ENCODE data around the gene DUXA.
"Not testable (repeated sequence)": the region's sequence is repeated elsewhere in the genome, so short reads cannot be mapped to it uniquely, and the experiment has no call there.

DUXA gene

DNA sequence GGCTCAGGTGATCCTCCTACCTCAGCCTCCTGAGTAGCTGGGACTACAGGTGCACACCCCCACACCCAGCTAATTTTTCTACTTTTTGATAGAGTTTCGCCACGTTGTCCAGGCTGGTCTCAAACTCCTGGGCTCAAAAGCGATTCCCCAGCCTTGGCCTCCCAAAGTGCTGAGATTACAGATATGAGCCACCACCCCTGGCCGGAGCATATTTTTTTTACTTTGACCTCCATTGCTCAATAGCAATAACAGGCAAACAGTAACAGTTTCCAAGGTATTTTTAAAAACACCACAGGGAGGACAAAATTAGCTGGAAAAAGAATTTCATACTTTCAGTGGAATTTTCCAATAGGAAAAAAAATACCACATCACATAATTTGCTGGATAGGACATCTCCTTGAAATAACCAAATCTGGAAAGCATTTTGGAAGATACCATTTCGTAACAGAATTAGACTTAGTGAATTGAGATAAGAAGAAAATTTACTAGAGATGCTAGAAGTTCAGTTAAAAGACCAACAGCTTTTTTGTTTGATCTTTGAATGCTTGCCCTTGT is 5.2 kb downstream of the DUXA start:
- Histone ChIP-seq H3K4me1 (ENCODE audit: control insufficient read depth, insufficient read depth, low read length, poor library complexity, severe bottlenecking) (no peaks in the 10 kb centered on the region), H3K4me3 (ENCODE audit: extremely low read depth, insufficient read depth, low read length, poor library complexity, severe bottlenecking) (no peak overlapping the region), H3K9me3 (ENCODE audit: control insufficient read depth, low read length) (peaks cover 48% of the 10 kb centered on the region), H3K27ac (ENCODE audit: low read depth, low read length, severe bottlenecking) (no peak overlapping the region), H3K36me3 (ENCODE audit: control insufficient read depth, insufficient read depth, low read length) (no peaks in the 10 kb centered on the region)
- WGBS, 2 experiments (ENCODE audit: insufficient coverage in 2 of 2): 56 to 67% methylated on average over 3 to 5 of the region's 5 CpGs

DNA sequence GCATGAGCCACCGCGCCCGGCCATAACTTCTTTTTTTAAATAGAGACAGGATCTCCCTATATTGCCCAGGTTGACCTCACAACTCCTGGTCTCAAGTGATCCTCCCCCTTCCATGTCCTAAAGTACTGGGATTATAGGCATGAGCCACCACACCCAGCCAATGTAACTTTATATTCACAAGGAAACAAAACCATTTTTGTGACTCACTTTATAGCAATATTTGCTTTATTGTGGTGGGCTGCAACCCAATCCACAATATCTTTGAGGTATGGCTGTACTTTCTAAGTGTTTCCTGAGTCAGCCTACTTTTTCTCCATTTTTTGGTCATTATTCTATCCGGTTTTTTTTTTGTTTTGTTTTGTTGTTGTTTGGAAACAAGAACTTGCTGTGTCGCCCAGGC is 14.4 kb downstream of the DUXA start:
- H3K27ac ChIP-seq (ENCODE audit: low read depth, low read length, severe bottlenecking): no peak overlapping the region
- H3K36me3 ChIP-seq (ENCODE audit: control insufficient read depth, insufficient read depth, low read length): no peaks in the 10 kb centered on the region
- 87 to 92% methylated on average over 3 of the region's 5 CpGs for WGBS, 2 experiments (ENCODE audit: insufficient coverage in 2 of 2)

DNA sequence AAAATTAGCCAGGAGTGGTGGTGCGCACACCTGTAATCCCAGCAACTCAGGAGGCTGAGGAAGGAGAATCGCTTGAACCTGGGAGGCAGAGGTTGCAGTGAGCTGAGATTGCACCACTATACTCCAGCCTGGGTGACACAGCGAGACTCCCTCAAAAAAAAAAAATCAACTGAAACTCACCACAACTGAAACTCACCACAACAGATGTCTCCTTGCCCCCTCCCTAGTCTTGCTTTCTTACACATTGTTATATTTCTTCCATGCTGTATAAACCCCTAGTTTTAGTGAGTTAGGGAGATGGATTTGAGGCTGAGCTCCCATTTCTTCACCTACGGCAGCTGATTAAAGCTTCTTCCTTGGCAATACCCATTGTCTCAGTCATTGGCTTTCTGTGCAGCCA is 25.6 kb downstream of the DUXA start:
- H3K27ac ChIP-seq (ENCODE audit: low read depth, low read length, severe bottlenecking): no peak overlapping the region
- peaks cover 50% of the 10 kb centered on the region for H3K9me3 ChIP-seq (ENCODE audit: control insufficient read depth, low read length)
- no peaks in the 10 kb centered on the region for H3K36me3 ChIP-seq (ENCODE audit: control insufficient read depth, insufficient read depth, low read length)
- WGBS, 2 experiments (ENCODE audit: insufficient coverage in 2 of 2): 70 to 96% methylated on average over 3 of the region's 4 CpGs
- H3K4me3 ChIP-seq (ENCODE audit: extremely low read depth, insufficient read depth, low read length, poor library complexity, severe bottlenecking): no peak overlapping the region
- H3K4me1 ChIP-seq (ENCODE audit: control insufficient read depth, insufficient read depth, low read length, poor library complexity, severe bottlenecking): no peaks in the 10 kb centered on the region

More for the DNA sequence above, 14.4 kb downstream of the DUXA start:
- H3K9me3 ChIP-seq (ENCODE audit: control insufficient read depth, low read length): peaks cover 40% of the 10 kb centered on the region
- no peak overlapping the region for H3K4me3 ChIP-seq (ENCODE audit: extremely low read depth, insufficient read depth, low read length, poor library complexity, severe bottlenecking)
- H3K4me1 ChIP-seq (ENCODE audit: control insufficient read depth, insufficient read depth, low read length, poor library complexity, severe bottlenecking): no peaks in the 10 kb centered on the region

DNA sequence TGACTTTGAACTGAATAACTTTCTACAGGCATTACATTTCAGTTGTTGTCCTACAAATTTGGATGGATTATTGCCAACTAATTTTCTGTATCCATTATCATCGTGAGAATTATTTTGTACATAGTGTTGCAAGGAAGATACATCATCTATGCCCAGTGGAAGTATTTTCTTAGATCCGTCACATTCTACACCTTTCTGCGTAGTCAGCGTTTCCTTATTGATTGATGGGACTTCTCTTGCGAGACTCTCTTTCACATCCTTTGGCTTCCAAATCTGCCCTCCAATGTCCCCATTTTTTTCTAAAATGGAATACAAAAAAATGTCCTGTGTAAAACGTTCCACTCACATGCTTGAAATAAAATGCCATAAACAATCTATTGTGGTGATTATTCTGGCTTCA is 31.5 kb downstream of the DUXA start:
- no peaks in the 10 kb centered on the region for H3K4me1 ChIP-seq (ENCODE audit: control insufficient read depth, insufficient read depth, low read length, poor library complexity, severe bottlenecking)
- H3K27ac ChIP-seq (ENCODE audit: low read depth, low read length, severe bottlenecking): no peak overlapping the region
- WGBS, 2 experiments (ENCODE audit: insufficient coverage in 2 of 2): 100% methylated on average over 2 to 4 of the region's 6 CpGs
- no peaks in the 10 kb centered on the region for H3K36me3 ChIP-seq (ENCODE audit: control insufficient read depth, insufficient read depth, low read length)
- H3K4me3 ChIP-seq (ENCODE audit: extremely low read depth, insufficient read depth, low read length, poor library complexity, severe bottlenecking): no peak overlapping the region
- peaks cover 39% of the 10 kb centered on the region for H3K9me3 ChIP-seq (ENCODE audit: control insufficient read depth, low read length)

DNA sequence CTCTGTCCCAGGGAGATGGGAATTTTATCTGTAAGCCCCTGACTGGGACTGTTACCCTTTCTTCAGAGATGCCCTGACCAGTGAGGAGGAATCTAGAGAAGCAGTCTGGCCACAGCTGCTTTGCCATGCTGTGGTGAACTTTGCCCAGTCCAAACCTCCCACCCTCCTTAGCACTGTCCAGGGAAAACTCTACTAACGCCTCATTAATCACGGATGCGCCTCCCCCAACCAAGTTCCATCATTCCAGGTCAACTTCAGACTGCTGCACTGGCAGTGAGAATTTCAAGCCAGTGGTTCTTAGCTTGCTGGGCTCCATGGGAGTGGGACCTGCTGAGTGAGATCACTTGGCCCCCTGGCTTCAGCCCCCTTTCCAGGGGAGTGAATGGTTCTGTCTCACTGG is 39.9 kb downstream of the DUXA start:
- H3K9me3 ChIP-seq (ENCODE audit: control insufficient read depth, low read length): peaks cover 39% of the 10 kb centered on the region
- 46 to 67% methylated on average over 3 of the region's 3 CpGs for WGBS, 2 experiments (ENCODE audit: insufficient coverage in 2 of 2)
- H3K27ac ChIP-seq (ENCODE audit: low read depth, low read length, severe bottlenecking); H3K36me3 ChIP-seq (ENCODE audit: control insufficient read depth, insufficient read depth, low read length); H3K4me1 ChIP-seq (ENCODE audit: control insufficient read depth, insufficient read depth, low read length, poor library complexity, severe bottlenecking); H3K4me3 ChIP-seq (ENCODE audit: extremely low read depth, insufficient read depth, low read length, poor library complexity, severe bottlenecking): not testable (repeated sequence)

DNA sequence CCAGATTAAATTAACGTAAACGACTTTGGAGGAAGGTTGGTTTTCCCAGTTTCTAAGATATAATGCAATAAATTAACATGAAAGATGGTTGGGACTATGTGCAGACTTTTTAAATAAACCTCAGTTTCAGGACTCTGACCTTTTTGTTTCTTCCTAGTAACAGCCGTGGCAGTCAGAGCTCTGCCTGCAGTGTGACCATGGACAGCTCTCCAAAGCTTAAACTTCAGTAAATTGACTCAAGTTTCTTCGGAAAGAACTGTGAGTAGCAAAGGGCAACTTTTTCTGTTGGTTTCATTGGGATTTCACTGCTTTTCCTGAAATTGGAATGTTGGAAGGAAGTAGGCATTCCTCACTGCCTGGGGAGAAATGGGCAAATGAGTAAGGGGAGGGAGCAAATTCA is 43.4 kb downstream of the DUXA start:
- Histone ChIP-seq H3K36me3 (ENCODE audit: control insufficient read depth, insufficient read depth, low read length) (no peaks in the 10 kb centered on the region), H3K9me3 (ENCODE audit: control insufficient read depth, low read length) (peaks cover 25% of the 10 kb centered on the region), H3K4me3 (ENCODE audit: extremely low read depth, insufficient read depth, low read length, poor library complexity, severe bottlenecking) (no peak overlapping the region), H3K27ac (ENCODE audit: low read depth, low read length, severe bottlenecking) (no peak overlapping the region), H3K4me1 (ENCODE audit: control insufficient read depth, insufficient read depth, low read length, poor library complexity, severe bottlenecking) (no peaks in the 10 kb centered on the region)
- 48 to 78% methylated on average over 1 to 2 of the region's 4 CpGs for WGBS, 2 experiments (ENCODE audit: insufficient coverage in 2 of 2)

DNA sequence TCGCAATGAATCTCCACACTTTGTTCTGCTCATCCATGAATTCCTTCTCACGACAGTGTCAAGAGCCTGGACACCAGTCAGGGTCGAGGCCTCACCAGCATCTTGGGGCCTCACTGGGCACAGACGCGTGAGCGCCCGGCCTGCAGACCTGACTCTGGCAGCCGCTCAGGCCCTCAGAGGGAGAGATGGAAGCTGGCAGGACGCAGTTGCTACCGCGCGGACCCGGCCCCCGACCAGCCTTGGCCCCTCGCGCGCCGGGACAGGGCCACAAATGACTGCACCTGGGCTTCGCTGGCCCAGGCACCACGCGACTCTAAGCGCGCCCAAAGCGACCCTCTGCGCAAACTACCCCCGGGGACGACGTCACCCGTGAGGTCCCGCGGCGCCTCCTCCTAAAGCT is 48.4 kb downstream of the DUXA start:
- Histone ChIP-seq H3K4me1 (ENCODE audit: control insufficient read depth, insufficient read depth, low read length, poor library complexity, severe bottlenecking) (no peaks in the 10 kb centered on the region), H3K36me3 (ENCODE audit: control insufficient read depth, insufficient read depth, low read length) (no peaks in the 10 kb centered on the region), H3K4me3 (ENCODE audit: extremely low read depth, insufficient read depth, low read length, poor library complexity, severe bottlenecking) (no peak overlapping the region), H3K9me3 (ENCODE audit: control insufficient read depth, low read length) (peaks cover 54% of the 10 kb centered on the region), H3K27ac (ENCODE audit: low read depth, low read length, severe bottlenecking) (no peak overlapping the region)
- 91% methylated on average over 31 to 32 of the region's 32 CpGs for WGBS, 2 experiments (ENCODE audit: insufficient coverage in 2 of 2)

DNA sequence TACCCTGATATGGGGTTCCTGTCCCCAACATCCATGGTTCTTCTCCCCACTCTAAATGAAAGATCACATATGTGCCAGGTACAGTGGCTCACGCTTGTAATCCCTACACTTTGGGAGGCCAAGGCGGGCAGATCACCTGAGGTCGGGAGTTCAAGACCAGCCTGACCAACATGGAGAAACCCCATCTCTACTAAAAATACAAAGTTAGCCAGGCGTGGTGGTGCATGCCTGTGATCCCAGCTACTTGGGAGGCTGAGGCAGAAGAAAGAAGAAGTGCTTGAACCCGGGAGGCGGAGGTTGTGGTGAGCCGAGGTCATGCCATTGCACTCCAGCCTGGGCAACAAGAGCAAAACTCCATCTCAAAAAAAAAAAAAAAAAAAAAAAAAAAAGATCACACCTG is 53.8 kb downstream of the DUXA start:
- not testable (repeated sequence) for H3K27ac ChIP-seq (ENCODE audit: low read depth, low read length, severe bottlenecking); H3K4me1 ChIP-seq (ENCODE audit: control insufficient read depth, insufficient read depth, low read length, poor library complexity, severe bottlenecking); H3K4me3 ChIP-seq (ENCODE audit: extremely low read depth, insufficient read depth, low read length, poor library complexity, severe bottlenecking); H3K36me3 ChIP-seq (ENCODE audit: control insufficient read depth, insufficient read depth, low read length)
- H3K9me3 ChIP-seq (ENCODE audit: control insufficient read depth, low read length): peaks cover 73% of the 10 kb centered on the region
- 0 to 40% methylated on average over 1 of the region's 7 CpGs for WGBS, 2 experiments (ENCODE audit: insufficient coverage in 2 of 2)

DNA sequence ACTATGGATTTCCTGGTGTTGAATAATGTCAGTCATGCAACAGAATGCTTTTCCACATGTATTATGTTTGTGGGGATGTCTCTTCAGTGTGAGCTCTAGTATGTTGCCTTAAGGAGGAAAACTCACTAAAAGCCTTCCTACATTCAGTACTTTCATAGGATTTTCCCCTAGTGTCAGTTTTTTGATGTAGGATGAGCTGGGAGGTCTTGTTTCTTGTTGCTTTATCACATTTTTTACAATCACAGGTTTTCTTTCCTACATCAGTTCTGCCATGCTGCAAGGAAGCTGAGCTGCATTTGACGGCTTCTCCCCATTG is 56.0 kb downstream of the DUXA start:
- WGBS, 2 experiments (ENCODE audit: insufficient coverage in 2 of 2): 75 to 86% methylated on average over 1 of the region's 1 CpG
- Histone ChIP-seq H3K4me1 (ENCODE audit: control insufficient read depth, insufficient read depth, low read length, poor library complexity, severe bottlenecking) (no peaks in the 10 kb centered on the region), H3K36me3 (ENCODE audit: control insufficient read depth, insufficient read depth, low read length) (no peaks in the 10 kb centered on the region), H3K4me3 (ENCODE audit: extremely low read depth, insufficient read depth, low read length, poor library complexity, severe bottlenecking) (no peak overlapping the region), H3K27ac (ENCODE audit: low read depth, low read length, severe bottlenecking) (no peak overlapping the region), H3K9me3 (ENCODE audit: control insufficient read depth, low read length) (peaks cover 63% of the 10 kb centered on the region)

DNA sequence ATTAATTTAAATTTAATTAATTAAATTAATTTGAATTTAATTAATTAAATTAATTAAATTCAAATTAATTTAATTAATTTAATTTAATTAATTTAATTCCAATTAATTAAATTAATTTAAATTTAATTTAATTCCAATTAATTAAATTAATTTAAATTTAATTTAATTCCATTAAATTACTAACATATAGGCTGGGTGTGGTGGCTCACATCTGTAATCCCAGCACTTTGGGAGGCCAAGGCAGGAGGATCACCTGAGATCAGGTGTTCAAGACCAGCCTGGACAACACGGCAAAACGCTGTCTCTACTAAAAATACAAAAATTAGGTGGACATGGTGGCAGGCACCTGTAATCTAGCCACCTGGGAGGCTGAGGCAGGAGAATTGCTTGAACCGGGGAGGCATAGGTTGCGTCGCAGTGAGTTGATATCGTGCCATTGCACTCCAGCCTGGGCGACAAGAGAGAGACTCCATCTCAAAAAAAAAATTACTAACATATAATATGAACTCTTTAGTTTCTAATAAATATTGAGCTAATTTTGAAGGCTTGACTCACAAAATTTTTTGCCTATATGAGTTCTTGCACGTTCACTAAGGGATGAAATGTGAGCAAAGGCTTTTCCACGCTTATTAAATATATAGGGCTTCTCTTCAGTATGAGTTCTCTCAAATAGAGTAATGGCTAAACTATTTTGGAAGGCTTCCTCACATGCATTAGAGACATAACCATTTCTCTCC is 56.5 kb downstream of the DUXA start:
- H3K4me3 ChIP-seq (ENCODE audit: extremely low read depth, insufficient read depth, low read length, poor library complexity, severe bottlenecking): no peak overlapping the region
- no peaks in the 10 kb centered on the region for H3K36me3 ChIP-seq (ENCODE audit: control insufficient read depth, insufficient read depth, low read length)
- no peaks in the 10 kb centered on the region for H3K4me1 ChIP-seq (ENCODE audit: control insufficient read depth, insufficient read depth, low read length, poor library complexity, severe bottlenecking)
- H3K27ac ChIP-seq (ENCODE audit: low read depth, low read length, severe bottlenecking): no peak overlapping the region
- WGBS, 2 experiments (ENCODE audit: insufficient coverage in 2 of 2): 100% methylated on average over 4 of the region's 9 CpGs; no CpG with 5 or more reads in 1 of the 2 experiments
- peaks cover 58% of the 10 kb centered on the region for H3K9me3 ChIP-seq (ENCODE audit: control insufficient read depth, low read length)

DNA sequence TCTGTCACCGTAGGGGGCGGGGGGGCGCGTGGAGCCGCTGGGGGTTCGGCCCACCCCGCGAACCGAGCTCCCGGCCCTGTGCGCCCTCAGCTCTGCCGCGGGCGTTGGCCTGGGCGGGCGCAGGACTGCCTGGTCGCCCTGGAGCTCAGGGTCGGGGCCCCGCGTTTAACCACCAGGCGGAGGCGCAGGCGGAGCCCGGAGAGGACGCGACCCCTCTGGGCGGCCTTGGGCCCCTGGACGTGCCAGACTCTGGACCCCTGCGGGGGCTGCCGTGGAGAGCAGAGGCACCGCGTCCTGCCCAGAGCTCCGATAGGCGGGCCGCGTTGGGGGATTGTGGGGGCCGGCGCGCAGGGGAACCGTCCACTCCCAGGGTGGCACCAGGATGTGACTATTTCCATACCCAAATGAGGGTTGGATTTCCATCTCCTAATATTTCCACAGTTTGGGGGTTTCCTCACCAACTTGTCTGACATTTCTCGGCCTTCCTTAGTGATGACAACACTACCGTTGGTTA is 60.5 kb downstream of the DUXA start:
- H3K4me3 ChIP-seq (ENCODE audit: extremely low read depth, insufficient read depth, low read length, poor library complexity, severe bottlenecking): no peak overlapping the region
- no peaks in the 10 kb centered on the region for H3K4me1 ChIP-seq (ENCODE audit: control insufficient read depth, insufficient read depth, low read length, poor library complexity, severe bottlenecking)
- peaks cover 31% of the 10 kb centered on the region for H3K9me3 ChIP-seq (ENCODE audit: control insufficient read depth, low read length)
- H3K36me3 ChIP-seq (ENCODE audit: control insufficient read depth, insufficient read depth, low read length): no peaks in the 10 kb centered on the region
- WGBS, 2 experiments (ENCODE audit: insufficient coverage in 2 of 2): 91 to 94% methylated on average over 29 to 34 of the region's 42 CpGs
- H3K27ac ChIP-seq (ENCODE audit: low read depth, low read length, severe bottlenecking): no peak overlapping the region
